Superior temporal gyrus (tissue), 1 donor: ENCODE results near the gene MIOX.
A peak's percentile ranks its signal among the peaks of the same experiment; 100 is the strongest.

Experiments used
- DNase-seq: peaks from one replicate; pipeline ENCODE4 v3.0.0-alpha.2; 2016; ENCODE audit errors: extremely low spot score

The MIOX gene

GRCh38 chr22:50489363-50490243 is 2.9 kb downstream of the MIOX start:
- no peak for DNase-seq

- no peak for DNase-seq
These were observed 4.1 kb downstream of the MIOX start for GRCh38 chr22:50490531-50491308.

- no peak for DNase-seq
These were observed 10.4 kb downstream of the MIOX start for GRCh38 chr22:50497093-50497492.

- peak; percentile 81 for DNase-seq
These were observed 11.7 kb downstream of the MIOX start for GRCh38 chr22:50498322-50498890.

GRCh38 chr22:50500452-50500851 is 13.8 kb downstream of the MIOX start:
- DNase-seq = no peak

GRCh38 chr22:50502096-50502495 is 15.4 kb downstream of the MIOX start:
- DNase-seq = no peak

- DNase-seq = no peak
These were observed 16.2 kb downstream of the MIOX start for GRCh38 chr22:50502628-50503474.

GRCh38 chr22:50503475-50504145 is 17.0 kb downstream of the MIOX start:
- DNase-seq = no peak

GRCh38 chr22:50504369-50505211 is 17.9 kb downstream of the MIOX start:
- DNase-seq = no peak

GRCh38 chr22:50505276-50505775 is 18.7 kb downstream of the MIOX start:
- DNase-seq = no peak

GRCh38 chr22:50505776-50506610 is 19.3 kb downstream of the MIOX start:
- no peak for DNase-seq

GRCh38 chr22:50506611-50507420 is 20.2 kb downstream of the MIOX start:
- no peak for DNase-seq

- DNase-seq = peak; percentile 65
These were observed 20.8 kb downstream of the MIOX start, which contains the start of gene LMF2 for GRCh38 chr22:50507421-50507990. Gene LMF2, minus strand, starts transcription at chr22:50507702. Its CDS starts 27 bp downstream, at chr22:50507675.

- peak; percentile 97 for DNase-seq
These were observed 21.6 kb downstream of the MIOX start, which contains the start of gene NCAPH2 for GRCh38 chr22:50507991-50508884. Gene NCAPH2, plus strand, starts transcription at chr22:50508224. Its CDS starts 114 bp downstream, at chr22:50508338.

GRCh38 chr22:50508897-50509296 is 22.2 kb downstream of the MIOX start:
- DNase-seq = no peak

- no peak for DNase-seq
These were observed 26.5 kb downstream of the MIOX start for GRCh38 chr22:50513175-50513574.
